Coronary artery (tissue), 2 donors: ENCODE data around the gene ZC3H18.

ENCODE experiments used
- DNase-seq: peaks from one replicate; pipeline ENCODE4 v3.0.0-alpha.2; 2017; ENCODE audit warnings: low spot score
- H3K27ac ChIP-seq, 2 donors: fragments of 200-600 bp; sonication (generic); one replicate each; pipeline ENCODE4 v1.5.1; 2016 to 2019
- H3K4me3 ChIP-seq: fragments of 200-600 bp; sonication (generic); 2 replicates; pipeline ENCODE4 v1.5.1; 2016; ENCODE audit warnings: mild to moderate bottlenecking, moderate library complexity
- TF ChIP-seq, protein P1 (sequence below): fragments of 200-600 bp; sonication (generic); IDR thresholded peaks from one replicate; pipeline ENCODE4 v1.5.1; 2019; ENCODE audit warnings: antibody characterized with exemption

ZC3H18 gene

DNA sequence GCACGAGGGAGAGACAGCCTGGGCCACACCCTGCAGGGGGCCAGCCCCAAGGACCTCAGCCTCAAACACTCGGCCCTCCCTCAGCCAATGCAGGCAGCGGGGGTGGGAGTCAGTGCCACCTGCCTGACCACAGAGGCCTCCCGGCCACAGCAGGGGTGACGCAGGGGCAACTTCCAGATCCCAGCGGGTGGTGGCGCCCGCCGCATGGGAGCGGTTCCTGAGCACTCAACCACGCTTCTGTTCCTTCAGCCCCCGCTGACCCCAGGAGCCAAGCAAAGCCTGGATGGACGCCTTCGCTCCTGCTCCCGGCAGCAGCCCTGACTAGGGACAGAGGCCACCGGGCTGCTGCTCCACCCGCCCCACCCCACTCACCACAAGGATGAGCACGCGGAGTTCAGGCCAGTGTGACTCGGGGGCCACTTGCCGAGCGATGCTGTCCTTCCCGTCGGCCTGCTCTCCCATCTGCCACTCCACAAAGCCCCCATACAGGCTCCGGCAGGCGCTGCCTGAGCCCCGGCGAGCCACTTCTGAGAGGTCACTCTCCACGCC lies 85.6 kb downstream of the ZC3H18 start:
- no peak for DNase-seq
- Histone ChIP-seq H3K4me3 (no peak overlapping the region), H3K27ac (no peak overlapping the region)
- TF ChIP-seq, protein P1, sequence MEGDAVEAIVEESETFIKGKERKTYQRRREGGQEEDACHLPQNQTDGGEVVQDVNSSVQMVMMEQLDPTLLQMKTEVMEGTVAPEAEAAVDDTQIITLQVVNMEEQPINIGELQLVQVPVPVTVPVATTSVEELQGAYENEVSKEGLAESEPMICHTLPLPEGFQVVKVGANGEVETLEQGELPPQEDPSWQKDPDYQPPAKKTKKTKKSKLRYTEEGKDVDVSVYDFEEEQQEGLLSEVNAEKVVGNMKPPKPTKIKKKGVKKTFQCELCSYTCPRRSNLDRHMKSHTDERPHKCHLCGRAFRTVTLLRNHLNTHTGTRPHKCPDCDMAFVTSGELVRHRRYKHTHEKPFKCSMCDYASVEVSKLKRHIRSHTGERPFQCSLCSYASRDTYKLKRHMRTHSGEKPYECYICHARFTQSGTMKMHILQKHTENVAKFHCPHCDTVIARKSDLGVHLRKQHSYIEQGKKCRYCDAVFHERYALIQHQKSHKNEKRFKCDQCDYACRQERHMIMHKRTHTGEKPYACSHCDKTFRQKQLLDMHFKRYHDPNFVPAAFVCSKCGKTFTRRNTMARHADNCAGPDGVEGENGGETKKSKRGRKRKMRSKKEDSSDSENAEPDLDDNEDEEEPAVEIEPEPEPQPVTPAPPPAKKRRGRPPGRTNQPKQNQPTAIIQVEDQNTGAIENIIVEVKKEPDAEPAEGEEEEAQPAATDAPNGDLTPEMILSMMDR, result no peak

DNA sequence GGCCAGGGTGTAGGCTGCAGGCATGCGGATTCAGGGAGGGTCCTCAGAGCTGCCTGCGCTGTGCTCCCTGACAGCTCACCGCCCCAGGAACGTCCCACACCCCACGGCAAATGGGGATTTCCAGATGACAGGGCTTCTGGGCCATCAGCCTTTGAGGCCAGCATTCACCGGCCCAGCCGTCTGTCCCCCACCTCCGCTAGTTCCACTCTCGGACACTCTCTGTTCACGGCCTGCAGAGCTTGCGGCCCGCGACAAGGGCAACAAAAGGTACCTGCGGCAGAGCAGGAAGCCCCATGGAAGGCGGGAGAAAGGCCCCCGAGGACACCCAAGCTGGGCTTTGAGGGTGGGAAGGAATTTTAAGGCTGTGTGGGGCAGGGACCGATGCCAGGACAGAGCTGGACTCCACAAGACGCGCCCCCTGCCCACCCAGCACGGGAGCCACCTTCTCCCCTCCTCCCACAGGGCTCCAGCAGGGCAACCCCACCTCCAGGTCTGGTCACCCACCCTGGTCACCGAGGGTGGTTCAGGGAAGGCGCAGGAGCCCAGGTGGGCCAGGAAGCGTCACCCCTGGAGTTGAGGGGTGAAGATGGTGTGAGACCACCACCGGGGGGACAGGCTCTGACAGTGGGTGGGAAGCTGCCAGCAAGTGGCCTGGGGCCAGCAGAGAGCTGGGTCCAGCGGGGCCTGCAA lies 86.2 kb downstream of the ZC3H18 start:
- H3K4me3 ChIP-seq, result no peak overlapping the region
- no peak for DNase-seq
- H3K27ac ChIP-seq, result no peak overlapping the region
- TF ChIP-seq, protein P1, result no peak

DNA sequence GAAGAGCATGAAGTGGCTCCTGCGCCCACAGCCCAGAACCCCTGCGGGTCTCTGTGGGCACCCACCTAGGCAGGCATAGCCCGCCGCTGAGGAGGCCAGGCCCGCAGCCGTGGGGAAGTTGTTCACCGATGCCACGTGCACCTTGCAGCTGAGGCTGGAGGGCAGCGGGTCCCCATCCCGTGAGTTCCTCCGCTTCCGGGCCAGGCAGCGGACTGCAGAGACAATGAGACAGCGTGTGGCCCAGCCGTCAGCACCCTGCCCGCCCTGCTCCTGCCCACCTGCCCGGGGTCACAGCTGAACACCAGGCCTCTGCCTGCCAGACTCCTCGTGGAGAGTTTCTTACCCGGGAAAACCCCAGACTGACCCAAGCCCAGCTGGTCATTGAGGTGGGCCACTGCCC lies 87.2 kb downstream of the ZC3H18 start:
- Histone ChIP-seq H3K27ac (no peak overlapping the region), H3K4me3 (no peak overlapping the region)
- no peak for DNase-seq
- TF ChIP-seq, protein P1, result no peak

DNA sequence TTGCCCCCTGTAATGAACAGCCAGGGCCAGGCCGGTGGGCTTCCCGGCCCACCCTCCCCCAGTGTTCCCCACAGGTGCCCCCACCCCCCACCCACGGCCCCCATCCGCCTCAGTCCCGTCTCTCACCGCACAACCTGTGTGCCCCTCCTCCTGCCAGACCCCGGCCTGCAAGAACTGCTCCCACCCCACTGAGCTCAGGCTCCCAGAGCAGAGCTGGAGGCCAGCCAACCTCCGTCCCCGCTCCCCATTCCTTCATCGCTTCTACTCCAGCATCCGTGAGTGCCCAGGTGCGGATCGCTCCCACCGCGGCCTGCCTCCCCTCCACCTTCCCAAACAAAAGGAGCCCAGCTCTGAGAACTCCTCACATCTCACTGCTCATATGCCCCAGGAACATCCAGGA lies 88.5 kb downstream of the ZC3H18 start:
- TF ChIP-seq, protein P1, result no peak
- no peak for DNase-seq
- Histone ChIP-seq H3K27ac (no peak overlapping the region), H3K4me3 (no peak overlapping the region)

DNA sequence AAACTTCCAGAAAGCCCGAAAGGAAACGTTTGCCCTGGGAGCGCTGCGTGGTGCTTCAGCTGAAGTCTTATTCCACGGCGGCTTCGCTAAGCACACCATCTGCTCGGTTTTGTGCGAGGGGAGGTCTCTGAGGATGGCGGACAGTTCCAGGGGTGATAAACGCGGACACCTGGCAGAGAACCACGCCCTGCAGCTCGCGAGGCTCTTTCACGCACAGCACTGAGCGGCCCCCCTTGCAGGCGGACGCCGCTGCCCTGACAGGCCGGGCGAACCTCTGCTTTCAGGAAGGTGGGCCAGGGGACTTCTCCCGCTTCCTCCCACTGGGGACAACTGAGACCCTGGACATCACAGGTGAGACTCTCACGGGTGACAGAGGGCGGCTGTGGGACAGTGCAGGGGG lies 89.0 kb downstream of the ZC3H18 start:
- no peak for DNase-seq
- H3K4me3 ChIP-seq, result no peak overlapping the region
- H3K27ac ChIP-seq, result no peak overlapping the region
- TF ChIP-seq, protein P1, result no peak

DNA sequence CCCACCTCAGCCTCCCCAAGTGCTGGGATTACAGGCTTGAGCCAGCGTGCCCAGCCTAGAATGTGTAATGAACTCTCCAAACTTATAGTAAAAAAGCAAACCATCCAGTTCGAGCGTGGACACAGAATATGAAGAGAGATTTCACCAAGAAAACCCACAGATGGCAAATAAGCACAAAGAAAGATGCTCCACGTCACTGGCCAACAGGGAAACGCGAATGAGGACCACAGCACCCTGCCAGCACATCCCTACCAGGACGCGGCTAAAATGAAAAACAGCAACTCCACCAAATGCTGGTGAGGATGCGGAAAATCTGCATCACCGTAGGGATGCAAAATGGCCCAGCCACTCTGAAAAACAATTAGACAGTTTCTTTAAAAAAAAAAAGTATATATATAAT lies 91.3 kb downstream of the ZC3H18 start:
- DNase-seq, result no peak
- Histone ChIP-seq H3K4me3 (no peak overlapping the region), H3K27ac (no peak overlapping the region)
- TF ChIP-seq, protein P1, result no peak

DNA sequence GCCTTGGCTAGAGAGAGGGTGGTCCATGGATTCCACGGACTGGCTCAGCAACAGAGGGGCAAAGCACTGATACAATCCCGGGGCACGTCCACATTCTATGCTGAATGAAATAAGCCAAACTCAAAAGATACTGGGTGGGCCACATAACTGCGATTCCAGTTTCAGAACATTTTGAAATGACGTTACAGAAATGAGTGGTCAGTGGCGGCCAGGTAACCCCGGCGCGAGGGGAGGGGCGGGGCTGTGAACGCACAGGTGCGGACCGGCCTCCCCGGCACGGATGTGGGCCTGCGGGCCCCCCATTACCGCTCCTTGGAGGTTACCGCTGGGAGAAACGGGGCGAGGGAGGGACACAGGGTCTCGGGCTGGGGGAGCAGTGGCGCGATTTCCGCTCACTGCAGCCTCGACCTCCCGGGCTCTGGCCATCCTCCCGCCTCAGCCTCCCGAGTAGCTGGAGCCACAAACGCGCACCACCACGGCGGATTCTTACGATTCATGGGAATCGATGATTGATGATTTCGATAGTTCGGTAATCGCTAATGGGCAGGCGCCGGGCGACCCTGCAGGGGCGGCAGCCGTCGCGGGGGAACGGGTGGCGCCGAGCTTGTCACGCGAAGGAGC lies 92.1 kb downstream of the ZC3H18 start:
- Histone ChIP-seq H3K4me3 (peak overlapping the region; percentile 96), H3K27ac (peak overlapping the region; percentile 73 to 89)
- TF ChIP-seq, protein P1, result no peak
- no peak for DNase-seq
